Transverse colon (tissue), 4 donors: ENCODE results near the gene AURKAIP1. TPM values are rescaled to one million over a fixed set of nuclear protein-coding genes. Genes with fewer than 3 reads are reported as not detected.

Source experiments
- DNase-seq: peaks from one replicate; pipeline ENCODE4 v3.0.0-alpha.2; 2019
- H3K27ac ChIP-seq, 4 donors: fragments of 200-600 bp; sonication (generic); 2 replicates each; pipeline ENCODE4 v1.5.1; 2016 to 2018; ENCODE audit warnings: inconsistent platforms in 4 of 4
- H3K27me3 ChIP-seq: fragments of 200-600 bp; sonication (generic); 2 replicates; pipeline ENCODE4 v1.5.1; 2017; ENCODE audit warnings: inconsistent platforms
- H3K36me3 ChIP-seq, 4 donors: fragments of 200-600 bp; sonication (generic); 2 replicates each; pipeline ENCODE4 v1.5.1; 2017 to 2019; ENCODE audit warnings: inconsistent platforms in 4 of 4
- H3K4me1 ChIP-seq, 4 donors: fragments of 200-600 bp; sonication (generic); 2 replicates each; pipeline ENCODE4 v1.5.1; 2017 to 2020; ENCODE audit warnings: inconsistent platforms in 4 of 4
- H3K4me3 ChIP-seq, 4 donors: fragments of 200-600 bp; sonication (generic); 1 replicate in 1 of 4; 2 replicates in 3 of 4; pipeline versions ENCODE4 v1.5.1 to v1.6.1; 2017 to 2019; ENCODE audit warnings: inconsistent platforms in 4 of 4
- H3K9me3 ChIP-seq, 2 donors: fragments of 200-600 bp; sonication (generic); 2 replicates each; pipeline ENCODE4 v1.5.1; 2017 to 2019; ENCODE audit warnings: inconsistent platforms in 2 of 2
- EP300 ChIP-seq: sonication (generic); formaldehyde crosslinking; IDR thresholded peaks from one replicate; pipeline ENCODE4 v1.6.1; 2017; ENCODE audit warnings: antibody characterized with exemption, low read depth
- POLR2A ChIP-seq: fragments of 450-650 bp; IDR thresholded peaks from one replicate; pipeline ENCODE4 v1.6.1; 2016; ENCODE audit warnings: antibody characterized with exemption, mild to moderate bottlenecking, moderate library complexity
- POLR2AphosphoS5 ChIP-seq, 3 donors: sonication (generic); formaldehyde crosslinking; IDR thresholded peaks; one replicate each; pipeline ENCODE4 v1.6.1; 2016; ENCODE audit warnings: antibody characterized with exemption in 3 of 3
- WGBS, 2 donors: methylation state at CpG; one replicate each; pipeline ENCODE4 v1.1.5; 2018; ENCODE audit warnings: low coverage in 1 of 2; 5-methylcytosine and 5-hydroxymethylcytosine counted together
- in situ Hi-C, 4 donors: fragments of 200-750 bp; cut with MboI; loops; one replicate each; pipeline versions ENCODE4 v1.15.0 to v1.15.1; 2017; ENCODE audit warnings: low sequenced_read_pairs in 3 of 4, low pct_ligation_motif_present in 1 of 4, low pct_unique_long_range_greater_than_20kb in 1 of 4
- intact Hi-C: fragments of 100-400 bp; cut with DNase I; formaldehyde crosslinking; loops from one replicate; pipeline ENCODE4 v1.15.1; 2023; ENCODE audit warnings: low total_unique reads
- total RNA-seq, 4 donors: library from RNA; depleted of rRNA; stranded (reverse); fragments of >200 nt; gene quantifications; one replicate each; pipeline ENCODE4 v1.1.0, GENCODE V29; 2016
- TF ChIP-seq, protein P1 (sequence below), 5 experiments: fragments of 200-600 bp in 3 of 5; fragments of 450-650 bp in 2 of 5; sonication (generic) in 3 of 5; IDR thresholded peaks; 1 replicate in 2 of 5; 2 replicates in 3 of 5; pipeline ENCODE4 v1.5.1; 2016 to 2017; ENCODE audit warnings: antibody characterized with exemption in 5 of 5, inconsistent platforms in 3 of 5, mild to moderate bottlenecking in 2 of 5, moderate library complexity in 1 of 5

Gene AURKAIP1
- total RNA-seq, 4 donors from 2014 or later, result 110 to 197 (median 167) TPM

DNA sequence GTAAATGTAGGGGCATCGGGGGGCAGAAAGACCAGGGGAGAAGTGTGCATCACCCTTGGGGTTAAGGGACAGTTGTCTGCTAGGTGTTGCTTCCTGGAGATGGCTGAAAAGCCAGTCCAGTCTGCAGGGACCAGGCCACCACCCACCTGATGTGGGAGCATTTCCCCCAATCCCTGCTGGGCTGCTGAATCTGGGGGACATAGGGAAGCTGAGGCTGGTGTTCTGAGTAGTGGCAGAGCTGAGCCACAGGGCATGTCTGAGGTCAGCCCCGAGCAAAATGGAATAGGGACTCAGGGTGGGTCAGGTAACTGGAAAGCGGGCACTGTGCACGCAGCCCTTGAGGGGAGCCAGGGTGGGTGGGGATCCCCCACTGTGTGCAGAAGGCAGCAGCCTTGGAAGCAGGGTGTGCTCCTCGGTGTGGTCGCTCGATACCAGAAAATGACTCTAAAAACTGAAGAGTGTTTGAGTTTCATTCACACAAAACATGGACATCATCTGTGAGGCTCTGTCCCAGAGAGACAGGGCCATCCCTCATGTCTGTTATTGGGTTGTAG lies 26.5 kb upstream of the AURKAIP1 start:
- no peak for DNase-seq
- Histone ChIP-seq H3K4me3 (no peak overlapping the region), H3K36me3 (peaks cover 0 to 22% (median 2%) of the 10 kb centered on the region in 4 donors), H3K9me3 (no peaks in the 10 kb centered on the region), H3K4me1 (peaks cover 25 to 45% (median 35%) of the 10 kb centered on the region in 4 donors), H3K27me3 (no peaks in the 10 kb centered on the region), H3K27ac (no peak overlapping the region)
- in situ Hi-C loops, result no loop called here
- no peak for TF ChIP-seq POLR2A
- no peak for TF ChIP-seq POLR2AphosphoS5 (IDR thresholded peaks at IDR 0.05)
- TF ChIP-seq EP300, result no peak
- TF ChIP-seq, protein P1, sequence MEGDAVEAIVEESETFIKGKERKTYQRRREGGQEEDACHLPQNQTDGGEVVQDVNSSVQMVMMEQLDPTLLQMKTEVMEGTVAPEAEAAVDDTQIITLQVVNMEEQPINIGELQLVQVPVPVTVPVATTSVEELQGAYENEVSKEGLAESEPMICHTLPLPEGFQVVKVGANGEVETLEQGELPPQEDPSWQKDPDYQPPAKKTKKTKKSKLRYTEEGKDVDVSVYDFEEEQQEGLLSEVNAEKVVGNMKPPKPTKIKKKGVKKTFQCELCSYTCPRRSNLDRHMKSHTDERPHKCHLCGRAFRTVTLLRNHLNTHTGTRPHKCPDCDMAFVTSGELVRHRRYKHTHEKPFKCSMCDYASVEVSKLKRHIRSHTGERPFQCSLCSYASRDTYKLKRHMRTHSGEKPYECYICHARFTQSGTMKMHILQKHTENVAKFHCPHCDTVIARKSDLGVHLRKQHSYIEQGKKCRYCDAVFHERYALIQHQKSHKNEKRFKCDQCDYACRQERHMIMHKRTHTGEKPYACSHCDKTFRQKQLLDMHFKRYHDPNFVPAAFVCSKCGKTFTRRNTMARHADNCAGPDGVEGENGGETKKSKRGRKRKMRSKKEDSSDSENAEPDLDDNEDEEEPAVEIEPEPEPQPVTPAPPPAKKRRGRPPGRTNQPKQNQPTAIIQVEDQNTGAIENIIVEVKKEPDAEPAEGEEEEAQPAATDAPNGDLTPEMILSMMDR (IDR thresholded peaks at IDR 0.05), result no peak
- intact Hi-C loops, result loop anchor here (5.0 kb wide), 1 partner anchor 36 kb away; the partner anchor contains the start of gene VWA1
- 89 to 92% methylated on average over 5 to 7 of the region's 7 CpGs for WGBS, 2 donors

DNA sequence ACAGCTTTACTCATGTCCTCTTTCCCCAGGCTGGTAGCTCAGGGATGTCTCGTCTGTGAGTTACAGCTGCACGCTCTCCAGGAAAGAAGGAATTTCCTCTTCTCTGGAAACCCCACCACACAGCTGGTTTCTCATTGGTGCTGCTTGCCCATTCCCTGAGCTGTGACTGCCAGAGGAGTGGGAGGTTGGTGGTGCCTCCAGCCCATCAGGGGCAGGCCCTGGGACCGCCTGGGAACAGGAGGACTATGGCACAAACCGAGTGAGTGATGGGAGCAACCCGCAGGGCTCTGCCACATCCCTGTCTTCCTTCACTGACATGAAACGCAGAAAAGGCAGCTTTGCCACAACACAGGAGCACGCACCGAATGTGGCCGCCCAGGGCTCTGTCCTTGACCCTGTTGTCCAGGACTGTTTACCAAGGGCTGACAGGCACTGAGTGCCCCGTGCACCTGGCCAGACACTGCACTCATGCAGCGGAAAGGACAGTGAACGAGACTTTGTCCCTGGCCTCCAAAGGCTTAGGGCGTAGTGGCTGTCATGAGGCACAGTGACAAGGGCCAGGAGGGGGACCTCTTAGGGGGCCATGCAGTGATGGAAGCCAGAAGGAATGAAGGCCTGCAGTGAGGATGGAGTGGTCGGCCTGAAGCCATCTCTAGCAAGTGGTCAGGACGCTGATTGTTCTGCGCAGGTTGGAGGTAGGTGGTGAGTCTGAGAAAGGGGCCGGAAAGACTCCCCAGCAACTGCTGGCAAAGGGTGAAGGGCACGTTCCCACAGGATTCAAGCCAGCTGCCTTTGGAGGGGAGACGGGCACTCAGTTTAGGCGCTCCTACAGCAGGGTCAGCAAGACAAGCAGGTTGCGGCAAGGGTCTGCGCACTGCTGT lies 25.8 kb upstream of the AURKAIP1 start:
- WGBS, 2 donors, result 83 to 90% methylated on average over 4 to 19 of the region's 22 CpGs
- no peak for DNase-seq
- no peaks in the 10 kb centered on the region for H3K27me3 ChIP-seq
- peak overlapping the region in 3 of 4 donors; percentile 86 to 94 (median 90) for H3K27ac ChIP-seq
- H3K4me3 ChIP-seq, result peak overlapping the region in 1 of 4 donors; percentile 79
- H3K4me1 ChIP-seq, result peaks cover 20 to 37% (median 28%) of the 10 kb centered on the region in 4 donors
- H3K9me3 ChIP-seq, result no peaks in the 10 kb centered on the region
- in situ Hi-C loops (no loop called here), intact Hi-C loops (loop anchor here (5.0 kb wide), 1 partner anchor 36 kb away; the partner anchor contains the start of gene VWA1)
- TF ChIP-seq POLR2AphosphoS5 (IDR thresholded peaks at IDR 0.05), result peak in 1 of 3 donors; percentile 2
- TF ChIP-seq, protein P1 (IDR thresholded peaks at IDR 0.05), result no peak
- peaks cover 0 to 22% (median 3%) of the 10 kb centered on the region in 4 donors for H3K36me3 ChIP-seq

DNA sequence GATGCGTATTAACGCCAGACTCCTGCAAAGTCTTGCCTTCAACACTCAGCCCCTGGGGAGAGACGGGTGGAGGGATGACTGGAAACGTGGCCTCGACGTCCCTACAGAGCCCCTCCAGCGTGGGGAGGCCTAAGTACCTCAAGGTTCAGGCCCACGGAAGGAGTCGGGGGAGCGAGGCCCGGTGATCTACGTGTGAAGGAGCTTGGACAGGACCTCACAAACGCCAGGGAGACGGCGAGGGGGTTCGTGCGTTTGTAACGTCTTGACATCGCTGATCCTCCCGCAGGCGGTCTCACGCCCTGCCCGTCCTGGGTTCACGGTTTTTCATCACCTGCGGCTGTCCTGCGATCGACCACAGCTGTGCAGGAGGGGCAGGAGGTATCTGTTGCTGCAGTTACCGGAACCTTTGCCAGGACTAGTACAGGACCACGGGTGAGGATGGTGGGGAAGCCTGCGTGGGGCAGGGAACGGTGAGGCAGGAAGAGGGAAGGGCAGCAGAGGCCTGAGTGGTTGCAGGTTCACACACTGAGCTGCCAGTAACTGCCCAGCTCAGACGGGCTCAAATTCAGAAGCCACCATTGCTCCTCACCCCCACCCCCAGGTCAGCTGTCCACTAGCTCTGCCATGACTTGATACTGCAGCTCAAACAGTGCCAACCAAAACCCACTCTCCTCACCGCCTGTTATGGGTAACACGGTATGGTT lies 25.0 kb upstream of the AURKAIP1 start:
- peaks cover 0 to 18% (median 7%) of the 10 kb centered on the region in 4 donors for H3K36me3 ChIP-seq
- in situ Hi-C loops, result no loop called here

More for the DNA sequence above, 25.0 kb upstream of the AURKAIP1 start:
- no peak for TF ChIP-seq EP300
- TF ChIP-seq POLR2AphosphoS5 (IDR thresholded peaks at IDR 0.05), result peak in 1 of 3 donors; percentile 43
- TF ChIP-seq, protein P1 (IDR thresholded peaks at IDR 0.05), result no peak
- H3K27ac ChIP-seq, result peak overlapping the region; percentile 86 to 94 (median 89)
- DNase-seq, result no peak
- H3K9me3 ChIP-seq, result no peaks in the 10 kb centered on the region
- H3K27me3 ChIP-seq, result no peaks in the 10 kb centered on the region
- intact Hi-C loops, result loop anchor here (5.0 kb wide), 1 partner anchor 37 kb away; the partner anchor contains the start of gene VWA1
- H3K4me1 ChIP-seq, result peaks cover 15 to 32% (median 25%) of the 10 kb centered on the region in 4 donors
- 0 to 5% methylated on average over 1 to 34 of the region's 34 CpGs for WGBS, 2 donors
- peak overlapping the region; percentile 79 to 98 (median 87) for H3K4me3 ChIP-seq
